ENCODE results near the gene ATMIN. TPM values are rescaled to one million over a fixed set of nuclear protein-coding genes. Genes with fewer than 3 reads are reported as not detected.

The ATMIN gene, protein sequence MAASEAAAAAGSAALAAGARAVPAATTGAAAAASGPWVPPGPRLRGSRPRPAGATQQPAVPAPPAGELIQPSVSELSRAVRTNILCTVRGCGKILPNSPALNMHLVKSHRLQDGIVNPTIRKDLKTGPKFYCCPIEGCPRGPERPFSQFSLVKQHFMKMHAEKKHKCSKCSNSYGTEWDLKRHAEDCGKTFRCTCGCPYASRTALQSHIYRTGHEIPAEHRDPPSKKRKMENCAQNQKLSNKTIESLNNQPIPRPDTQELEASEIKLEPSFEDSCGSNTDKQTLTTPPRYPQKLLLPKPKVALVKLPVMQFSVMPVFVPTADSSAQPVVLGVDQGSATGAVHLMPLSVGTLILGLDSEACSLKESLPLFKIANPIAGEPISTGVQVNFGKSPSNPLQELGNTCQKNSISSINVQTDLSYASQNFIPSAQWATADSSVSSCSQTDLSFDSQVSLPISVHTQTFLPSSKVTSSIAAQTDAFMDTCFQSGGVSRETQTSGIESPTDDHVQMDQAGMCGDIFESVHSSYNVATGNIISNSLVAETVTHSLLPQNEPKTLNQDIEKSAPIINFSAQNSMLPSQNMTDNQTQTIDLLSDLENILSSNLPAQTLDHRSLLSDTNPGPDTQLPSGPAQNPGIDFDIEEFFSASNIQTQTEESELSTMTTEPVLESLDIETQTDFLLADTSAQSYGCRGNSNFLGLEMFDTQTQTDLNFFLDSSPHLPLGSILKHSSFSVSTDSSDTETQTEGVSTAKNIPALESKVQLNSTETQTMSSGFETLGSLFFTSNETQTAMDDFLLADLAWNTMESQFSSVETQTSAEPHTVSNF
- total RNA-seq (2021; ENCODE audit: unreplicated experiment) = 28.4 TPM
- 14.1 TPM for polyA plus RNA-seq (2012; ENCODE audit: insufficient read length)
- Bru-seq, nascent RNA = percentile 73 among the genes with signal in this experiment
- BruChase-seq, experiment 1, labeled RNA remaining after a 2-hour chase = percentile 88 among the genes with signal in this experiment
- BruChase-seq, experiment 2, labeled RNA remaining after a 6-hour chase = percentile 96 among the genes with signal in this experiment
- long read RNA-seq, full-length matches to known transcripts = 141 of 163 reads
- long read RNA-seq, partial matches to known transcripts = 0 of 163 reads
- long read RNA-seq, other reads (novel, unspliced or antisense) = 22 of 163 reads

GRCh38 chr16:81035398-81035974 is at the start of gene ATMIN:
ATMIN (plus strand) TSS chr16:81035842; CDS start chr16:81035871, 29 bp downstream.
- TF ChIP-seq, protein P1, sequence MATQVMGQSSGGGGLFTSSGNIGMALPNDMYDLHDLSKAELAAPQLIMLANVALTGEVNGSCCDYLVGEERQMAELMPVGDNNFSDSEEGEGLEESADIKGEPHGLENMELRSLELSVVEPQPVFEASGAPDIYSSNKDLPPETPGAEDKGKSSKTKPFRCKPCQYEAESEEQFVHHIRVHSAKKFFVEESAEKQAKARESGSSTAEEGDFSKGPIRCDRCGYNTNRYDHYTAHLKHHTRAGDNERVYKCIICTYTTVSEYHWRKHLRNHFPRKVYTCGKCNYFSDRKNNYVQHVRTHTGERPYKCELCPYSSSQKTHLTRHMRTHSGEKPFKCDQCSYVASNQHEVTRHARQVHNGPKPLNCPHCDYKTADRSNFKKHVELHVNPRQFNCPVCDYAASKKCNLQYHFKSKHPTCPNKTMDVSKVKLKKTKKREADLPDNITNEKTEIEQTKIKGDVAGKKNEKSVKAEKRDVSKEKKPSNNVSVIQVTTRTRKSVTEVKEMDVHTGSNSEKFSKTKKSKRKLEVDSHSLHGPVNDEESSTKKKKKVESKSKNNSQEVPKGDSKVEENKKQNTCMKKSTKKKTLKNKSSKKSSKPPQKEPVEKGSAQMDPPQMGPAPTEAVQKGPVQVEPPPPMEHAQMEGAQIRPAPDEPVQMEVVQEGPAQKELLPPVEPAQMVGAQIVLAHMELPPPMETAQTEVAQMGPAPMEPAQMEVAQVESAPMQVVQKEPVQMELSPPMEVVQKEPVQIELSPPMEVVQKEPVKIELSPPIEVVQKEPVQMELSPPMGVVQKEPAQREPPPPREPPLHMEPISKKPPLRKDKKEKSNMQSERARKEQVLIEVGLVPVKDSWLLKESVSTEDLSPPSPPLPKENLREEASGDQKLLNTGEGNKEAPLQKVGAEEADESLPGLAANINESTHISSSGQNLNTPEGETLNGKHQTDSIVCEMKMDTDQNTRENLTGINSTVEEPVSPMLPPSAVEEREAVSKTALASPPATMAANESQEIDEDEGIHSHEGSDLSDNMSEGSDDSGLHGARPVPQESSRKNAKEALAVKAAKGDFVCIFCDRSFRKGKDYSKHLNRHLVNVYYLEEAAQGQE (IDR thresholded peaks at IDR 0.05; ENCODE audit: insufficient read depth in 1 of 2, low read depth in 2 of 2, low read length in 1 of 2) = no peak
- TF ChIP-seq POLR2AphosphoS5 (IDR thresholded peaks at IDR 0.05; ENCODE audit: low read depth, low read length) (no peak), CTCF (IDR thresholded peaks at IDR 0.05) (peak; percentile 98)
- intact Hi-C loops (cut with micrococcal nuclease; ENCODE audit: unreplicated experiment) = loop anchor here (10.0 kb wide), 1 partner anchor 699 kb away; no protein-coding TSS in a partner anchor
- no peaks in the 10 kb centered on the region; the same call in 1 of the 2 replicates for H3K4me1 ChIP-seq (ENCODE audit: control insufficient read depth, insufficient read depth, low read length)
- no peaks in the 10 kb centered on the region for H3K9me3 ChIP-seq (ENCODE audit: control insufficient read depth, insufficient read depth, low read depth, low read length)
- ATAC-seq (peak; percentile 97), DNase-seq (ENCODE audit: low read depth, low spot score) (peak; percentile 28)
- peak within 1 kb of the TSS; percentile 76 for H3K27ac ChIP-seq (ENCODE audit: low read length)
- peaks cover 8% of the 10 kb centered on the region for H3K36me3 ChIP-seq (ENCODE audit: control insufficient read depth, insufficient read depth, low read length)
- H3K4me3 ChIP-seq (ENCODE audit: low read depth in 2 of 2, low read length in 2 of 2) = peak within 1 kb of the TSS; percentile 70 to 74
- in situ Hi-C loops (cut with HindIII; ENCODE audit: low pct_unique_long_range_greater_than_20kb, low sequenced_read_pairs) = no loop called here
- POLR2A ChIA-PET = no interaction called here
- no TSS peak for BruUV-seq (replicated peaks)
- CTCF ChIA-PET = interaction anchor here (0.6 to 1.0 kb wide), 5 partner anchors 24 to 1299 kb away, joined by 3 to 6 read pairs (median 3); no protein-coding TSS in a partner anchor
- H3K27me3 ChIP-seq (ENCODE audit: control insufficient read depth, insufficient read depth, low read length) = no peaks in the 10 kb centered on the region

GRCh38 chr16:80986557-80986956 is 49.1 kb upstream of the ATMIN start:
- no peaks in the 10 kb centered on the region for H3K4me1 ChIP-seq (ENCODE audit: control insufficient read depth, insufficient read depth, low read length)
- no peaks in the 10 kb centered on the region for H3K9me3 ChIP-seq (ENCODE audit: control insufficient read depth, insufficient read depth, low read depth, low read length)
- POLR2A ChIA-PET = no interaction called here
- no TSS peak for BruUV-seq (replicated peaks)
- H3K27me3 ChIP-seq (ENCODE audit: control insufficient read depth, insufficient read depth, low read length) = no peaks in the 10 kb centered on the region
- ATAC-seq (no peak), DNase-seq (ENCODE audit: low read depth, low spot score) (no peak)
- CTCF ChIA-PET = no interaction called here
- intact Hi-C loops (cut with micrococcal nuclease; ENCODE audit: unreplicated experiment) (no loop called here), in situ Hi-C loops (cut with HindIII; ENCODE audit: low pct_unique_long_range_greater_than_20kb, low sequenced_read_pairs) (no loop called here)
- TF ChIP-seq, protein P1 (IDR thresholded peaks at IDR 0.05; ENCODE audit: insufficient read depth in 1 of 2, low read depth in 2 of 2, low read length in 1 of 2) = no peak
- no peak for TF ChIP-seq SIN3A (IDR thresholded peaks at IDR 0.05; ENCODE audit: borderline replicate concordance, insufficient read depth, low read depth, low read length)
- no peak for TF ChIP-seq CTCF (IDR thresholded peaks at IDR 0.05)
- no peak for TF ChIP-seq TCF7L2 (IDR thresholded peaks at IDR 0.05; ENCODE audit: low read depth, low read length)
- no peak for TF ChIP-seq POLR2AphosphoS5 (IDR thresholded peaks at IDR 0.05; ENCODE audit: low read depth, low read length)
- H3K4me3 ChIP-seq (ENCODE audit: low read depth in 2 of 2, low read length in 2 of 2) = no peak overlapping the region
- H3K27ac ChIP-seq (ENCODE audit: low read length) = no peak overlapping the region
- H3K36me3 ChIP-seq (ENCODE audit: control insufficient read depth, insufficient read depth, low read length) = no peaks in the 10 kb centered on the region

Measured in Panc1 (cell line).